HG03442 (cell line): ENCODE data around the gene TGFBR1.
"Not testable (repeated sequence)": the region's sequence is repeated elsewhere in the genome, so short reads cannot be mapped to it uniquely, and the experiment has no call there.

Source experiments
- ATAC-seq: cut with Tn5 transposase; IDR thresholded peaks from one replicate; pipeline ENCODE4 v1.9.1; 2021; ENCODE audit warnings: mild to moderate bottlenecking, moderate library complexity; ENCODE audit not compliant: unreplicated experiment

The TGFBR1 gene

DNA sequence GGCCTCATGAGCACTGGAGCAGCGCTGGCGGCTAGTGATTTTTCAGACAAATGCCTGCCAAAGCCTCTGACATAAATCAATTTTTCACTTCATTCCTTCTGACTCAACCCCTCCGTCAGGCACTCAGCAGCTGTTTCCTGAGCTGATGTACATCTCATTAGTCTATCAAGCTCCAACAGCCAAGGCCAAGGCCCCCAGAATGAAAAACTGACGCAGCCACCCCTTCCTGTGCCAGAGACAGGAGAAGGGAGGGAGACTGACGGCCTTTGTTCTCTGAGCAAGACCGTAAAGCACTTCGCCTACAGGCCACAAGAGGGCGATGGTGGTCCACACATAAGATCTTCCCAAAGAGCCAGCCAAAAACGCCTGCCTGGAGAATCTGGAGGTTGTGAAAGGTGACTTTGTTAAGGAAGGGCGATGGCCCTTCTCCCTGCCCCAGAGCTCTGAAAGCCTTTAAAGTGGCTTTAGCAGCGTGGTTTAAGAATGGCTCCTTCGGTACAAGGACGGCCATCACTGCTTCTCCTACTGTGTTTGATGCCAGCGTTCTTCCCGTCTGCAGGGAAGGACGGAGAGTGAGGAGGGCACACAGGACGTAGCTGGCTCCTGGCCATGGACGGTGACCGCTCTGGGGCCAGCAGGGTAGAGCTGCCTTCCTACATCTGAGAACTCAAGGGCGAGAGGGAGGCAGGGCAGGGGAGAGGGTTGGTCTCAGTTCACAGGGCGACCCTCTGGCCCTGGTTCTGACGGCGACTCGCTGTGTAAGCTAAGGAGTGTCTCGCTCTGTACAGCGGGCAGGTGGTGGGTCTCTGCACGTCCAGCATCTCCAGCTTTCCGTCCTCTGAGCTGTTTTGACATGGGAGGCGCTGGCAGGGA lies 79.8 kb downstream of the TGFBR1 start:
- peak; percentile 44 for ATAC-seq

DNA sequence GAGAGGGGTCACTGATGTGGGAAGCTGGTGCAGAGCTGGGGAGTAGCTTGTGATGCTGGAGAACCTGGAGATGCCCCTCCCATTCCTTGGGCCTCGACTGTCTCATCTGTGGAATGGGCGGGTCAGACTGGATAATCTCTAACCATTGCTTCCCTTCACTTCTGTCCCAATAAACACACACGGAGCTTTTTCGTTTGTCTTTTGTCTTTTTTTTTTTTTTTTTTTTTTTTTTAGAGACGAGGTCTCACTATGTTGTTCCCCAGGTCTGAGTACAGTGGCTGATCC lies 80.4 kb downstream of the TGFBR1 start:
- no peak for ATAC-seq

DNA sequence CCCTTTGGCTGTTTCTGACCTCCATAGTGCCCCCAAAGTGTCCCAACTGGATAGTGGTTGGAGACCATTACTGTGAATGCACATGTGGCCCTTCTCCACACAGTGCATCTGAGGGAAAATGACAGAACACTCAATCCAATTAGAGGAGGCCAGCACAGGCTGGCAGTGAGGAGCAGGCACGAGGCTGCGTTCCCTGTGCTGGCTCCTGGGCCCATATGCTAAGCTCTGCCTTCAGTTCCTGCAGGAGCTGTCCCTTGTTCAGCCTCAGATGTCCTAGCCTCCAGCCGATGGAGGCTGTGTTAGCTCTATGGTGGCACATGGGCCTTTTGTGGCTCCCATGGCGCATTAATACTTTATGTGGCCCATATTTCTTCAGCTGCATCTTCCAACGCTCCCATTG lies 81.0 kb downstream of the TGFBR1 start:
- ATAC-seq = no peak

DNA sequence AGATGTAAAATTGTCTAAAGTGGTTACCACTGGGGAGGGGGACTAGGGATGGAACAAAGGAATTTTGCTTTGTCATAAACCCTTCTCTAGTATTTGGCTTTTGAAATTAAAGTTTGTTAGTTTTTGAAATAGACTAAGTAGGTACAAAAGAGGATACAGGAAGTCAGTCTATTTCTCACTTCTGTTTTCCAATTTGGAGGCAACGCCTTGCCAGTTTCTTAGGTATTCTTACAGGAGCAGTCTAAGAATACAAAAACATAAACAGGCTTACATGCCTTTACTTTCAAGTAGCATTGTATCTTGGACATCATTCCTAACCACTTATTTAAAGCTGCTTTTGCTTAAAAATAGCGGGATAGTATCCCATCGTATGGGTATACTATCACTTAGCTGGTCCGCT lies 82.4 kb downstream of the TGFBR1 start:
- no peak for ATAC-seq

DNA sequence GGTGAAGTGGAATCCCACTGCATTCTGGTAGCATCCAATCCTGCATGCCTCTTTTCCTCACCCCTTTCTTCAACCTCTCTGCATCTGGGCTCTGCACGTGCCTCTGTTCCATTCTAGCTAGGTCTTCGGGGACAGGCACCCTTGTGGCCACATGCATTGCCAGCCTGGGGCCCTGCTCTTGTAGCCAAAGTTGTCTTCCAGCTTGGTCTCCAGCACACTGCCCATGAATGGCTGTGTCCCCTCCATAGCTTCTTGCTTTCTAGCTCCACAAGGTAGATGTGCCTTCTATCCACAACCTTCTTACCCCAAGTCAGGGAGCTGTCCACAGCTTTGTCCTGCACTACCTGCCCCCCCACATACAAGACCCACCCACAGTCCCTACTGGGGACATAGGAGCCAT lies 84.3 kb downstream of the TGFBR1 start:
- ATAC-seq = no peak

DNA sequence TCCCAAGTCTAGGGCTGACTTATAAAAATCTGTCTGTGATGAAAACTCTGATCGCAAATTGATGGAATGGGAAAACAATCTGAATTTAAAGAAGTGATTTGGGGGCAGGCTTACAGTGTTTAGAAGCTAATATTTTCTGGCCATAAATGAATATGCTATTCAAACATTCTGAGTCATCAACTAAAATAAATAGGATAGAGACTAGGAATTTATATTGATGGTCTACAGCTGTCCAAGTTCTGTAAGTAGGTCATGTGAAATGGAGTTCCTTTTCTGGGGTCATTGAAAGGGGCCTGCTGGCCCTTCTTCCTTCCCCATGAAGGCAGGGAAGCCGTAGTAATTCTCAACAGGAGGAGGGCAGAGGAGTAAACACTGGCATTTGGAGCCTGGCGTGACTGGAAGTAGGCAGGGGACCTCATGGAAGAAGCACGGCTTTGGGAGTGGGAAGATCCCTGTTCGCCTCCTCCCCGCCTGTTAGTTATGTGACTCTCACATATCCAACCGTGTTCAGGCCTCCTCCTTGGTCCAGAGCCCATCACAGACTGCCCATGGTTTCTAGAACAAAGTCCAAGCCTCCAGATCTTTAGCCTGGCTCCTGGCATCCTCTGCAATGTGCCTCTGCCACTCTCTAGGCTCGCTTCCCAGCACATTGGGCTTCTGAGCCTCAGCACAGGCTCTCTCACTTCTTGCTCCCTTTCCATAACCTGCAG lies 85.1 kb downstream of the TGFBR1 start:
- no peak for ATAC-seq

DNA sequence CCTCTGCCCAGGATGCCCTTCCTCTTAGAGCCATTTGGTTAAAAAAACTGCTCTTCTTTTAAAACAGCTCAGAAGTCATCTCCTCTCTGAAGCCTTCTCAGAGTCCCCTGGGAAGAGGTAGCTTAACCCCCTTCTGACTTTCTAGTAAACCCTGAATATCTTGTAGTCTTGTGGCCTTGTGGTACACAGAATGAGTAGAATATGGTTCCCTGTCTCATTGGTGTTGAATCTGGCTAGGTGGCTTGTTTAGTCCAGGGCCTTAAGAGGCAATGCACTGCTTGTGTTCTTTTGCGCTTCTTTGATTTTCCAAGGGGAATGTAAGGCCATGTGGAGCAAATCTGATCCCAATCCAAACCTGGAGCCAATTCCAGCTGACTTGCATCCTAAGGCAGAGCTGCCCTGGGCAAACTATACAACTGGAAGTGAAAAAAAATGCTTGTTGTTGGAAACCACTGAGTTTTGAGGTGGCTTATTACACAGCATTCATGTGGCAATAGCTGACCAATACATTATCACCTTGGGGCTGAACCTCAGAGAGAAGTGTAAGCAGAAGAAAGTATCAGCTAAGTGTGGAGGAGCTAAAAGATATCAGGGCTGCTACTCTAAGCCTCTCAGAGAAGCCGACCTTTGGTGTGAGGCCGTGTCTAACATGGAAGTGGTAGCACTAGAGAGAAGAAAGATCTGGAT lies 85.8 kb downstream of the TGFBR1 start:
- no peak for ATAC-seq

DNA sequence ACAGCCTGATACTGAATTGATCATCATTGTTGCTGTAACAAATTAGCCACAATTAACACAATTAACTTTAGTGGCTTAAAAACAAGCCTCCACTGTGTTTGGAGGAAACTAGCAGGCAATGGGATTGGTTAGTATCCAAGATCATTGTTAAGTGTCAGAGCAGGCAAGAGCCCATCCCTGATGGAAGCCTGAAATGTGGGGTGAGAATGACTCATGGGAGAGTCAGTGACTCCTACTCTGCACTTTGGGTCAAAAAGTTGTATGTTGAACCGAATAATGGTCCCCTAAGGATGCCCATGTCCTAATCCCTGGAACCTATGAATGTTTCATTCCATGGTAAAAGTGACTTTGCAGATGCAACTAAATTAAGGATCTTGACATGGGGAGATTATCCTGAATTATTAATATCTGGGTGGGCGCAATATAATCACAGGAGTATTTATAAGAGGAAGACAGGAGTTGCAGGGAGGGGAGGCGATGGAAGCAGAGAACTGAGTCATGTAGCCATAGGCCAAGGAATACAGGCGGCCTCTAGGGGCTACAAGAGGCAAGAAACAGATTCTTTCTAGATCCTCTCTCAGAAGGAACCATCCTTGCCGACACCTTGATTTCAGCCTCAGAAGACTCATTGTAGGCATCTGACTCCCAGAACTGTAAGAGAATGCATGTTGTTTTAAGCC lies 88.0 kb downstream of the TGFBR1 start:
- no peak for ATAC-seq

DNA sequence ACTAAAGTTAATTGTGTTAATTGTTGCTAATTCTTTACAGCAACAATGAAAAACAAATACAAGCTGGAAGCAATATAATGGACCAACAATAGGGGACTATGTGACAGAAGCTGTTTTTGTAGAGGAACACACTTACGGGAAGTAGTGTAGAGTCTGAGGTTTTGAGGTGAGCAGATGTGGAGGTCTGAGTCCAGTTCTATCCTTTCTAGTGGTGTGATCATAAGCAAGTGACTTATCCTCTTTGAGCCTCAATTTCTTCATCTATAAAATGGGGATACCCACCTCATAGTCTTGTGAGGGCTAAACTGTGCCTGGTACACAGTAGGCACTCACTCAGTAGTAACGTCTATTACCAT lies 88.5 kb downstream of the TGFBR1 start:
- ATAC-seq = no peak

DNA sequence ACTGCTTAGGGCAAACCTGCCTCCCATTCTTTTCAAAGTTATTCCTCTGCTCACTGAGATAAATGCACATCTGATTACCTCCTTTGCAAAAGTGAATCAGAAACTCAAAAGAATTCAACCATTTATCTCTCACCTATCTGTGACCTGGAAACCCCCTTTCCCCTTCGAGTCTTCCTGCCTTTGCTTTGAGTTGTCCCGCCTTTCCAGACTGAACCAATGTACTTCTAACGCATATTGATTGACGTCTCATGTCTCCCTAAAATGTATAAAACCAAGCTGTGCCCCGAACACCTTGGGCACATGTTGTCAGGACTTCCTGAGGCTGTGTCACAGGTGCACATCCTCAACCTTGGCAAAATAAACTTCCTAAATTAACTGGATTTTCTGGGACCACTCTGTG lies 91.6 kb downstream of the TGFBR1 start:
- not testable (repeated sequence) for ATAC-seq

DNA sequence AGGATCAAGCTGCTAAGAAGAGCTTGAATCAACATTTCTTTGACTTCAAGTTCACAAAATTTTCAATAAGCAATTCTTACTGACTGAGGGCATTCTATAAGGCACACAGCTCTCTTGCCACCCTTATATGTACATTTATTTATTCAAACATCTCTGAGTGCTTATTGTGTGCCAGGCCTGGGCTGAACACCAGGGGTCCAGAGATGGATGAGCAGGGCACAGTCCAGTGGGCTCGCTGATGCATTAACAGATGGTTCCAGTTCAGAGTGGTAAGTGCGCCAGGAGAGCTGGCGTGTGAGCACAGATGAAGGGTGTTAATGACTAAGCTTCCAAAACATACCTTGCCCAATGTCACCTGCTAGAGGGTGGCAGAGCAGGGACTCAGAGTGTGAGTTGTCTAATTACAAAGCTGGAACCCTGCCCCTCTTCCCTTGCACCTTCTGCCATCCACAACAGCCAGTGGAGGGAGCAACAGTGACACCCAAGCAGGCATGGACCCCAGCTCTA lies 92.3 kb downstream of the TGFBR1 start:
- ATAC-seq = no peak

DNA sequence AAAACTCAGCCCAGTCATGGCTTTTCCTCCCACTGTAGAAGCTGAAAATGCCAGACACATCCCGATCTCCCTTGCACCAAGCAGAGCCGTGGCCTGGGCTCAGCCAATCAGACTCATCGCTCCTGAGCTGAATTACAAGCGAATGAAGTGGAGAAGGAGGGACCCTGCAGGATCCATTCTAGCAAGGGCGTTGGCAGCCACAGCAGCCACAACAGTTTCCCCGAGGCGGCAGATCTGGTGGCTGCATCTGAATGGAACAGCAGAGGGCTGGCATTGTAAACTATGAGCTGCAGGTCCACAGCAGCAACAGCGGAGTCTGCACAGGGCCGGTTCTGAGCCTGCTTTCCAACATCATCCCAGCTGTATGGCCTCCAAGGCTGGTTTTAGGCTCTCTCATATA lies 93.1 kb downstream of the TGFBR1 start:
- no peak for ATAC-seq

DNA sequence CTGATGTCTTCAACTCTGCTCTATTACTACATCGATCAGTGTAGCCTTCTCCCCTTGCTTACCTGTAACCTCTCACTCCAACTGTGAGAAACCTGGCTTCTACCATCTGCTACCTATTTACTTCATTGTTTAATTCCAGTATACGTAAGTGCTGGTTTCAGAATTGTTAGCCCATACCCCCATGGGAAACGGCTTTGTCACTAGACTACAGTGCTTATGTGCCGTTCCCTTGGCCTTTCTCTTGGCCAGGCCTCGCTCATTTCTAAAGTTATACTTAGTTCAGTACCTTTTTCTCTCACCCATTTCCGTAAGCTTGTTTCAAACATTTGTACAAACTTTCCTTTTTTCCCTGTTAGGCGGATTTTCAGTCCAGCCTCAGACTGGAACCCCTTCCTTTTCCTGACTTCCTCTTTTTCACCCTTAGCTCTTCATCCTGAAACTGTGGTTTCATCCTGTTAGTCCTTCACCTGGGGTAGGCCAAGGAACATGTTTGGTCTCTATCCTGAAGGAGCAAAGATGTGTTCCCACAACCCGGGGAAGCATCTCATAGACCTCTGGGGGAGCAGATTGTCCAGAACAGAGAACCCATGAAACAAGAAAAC lies 95.1 kb downstream of the TGFBR1 start:
- ATAC-seq = no peak

DNA sequence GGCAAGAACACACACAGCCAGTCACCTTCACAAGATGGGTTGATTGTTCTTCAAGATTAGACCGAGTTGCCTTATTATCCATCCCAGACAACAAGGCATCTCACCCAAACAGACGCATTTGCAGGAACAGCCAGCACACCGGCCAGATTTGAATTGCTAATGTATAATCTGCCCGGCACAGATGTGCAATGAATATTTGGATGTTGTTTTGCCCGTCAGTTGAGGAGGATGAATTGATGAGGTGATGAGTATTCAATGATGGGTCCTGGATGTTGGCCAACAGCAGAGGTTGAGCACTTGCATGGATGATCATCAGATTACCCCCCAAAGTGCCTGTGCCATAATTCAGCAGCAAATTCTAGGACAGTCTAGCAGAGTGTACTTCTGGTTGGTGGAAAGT lies 96.7 kb downstream of the TGFBR1 start:
- ATAC-seq = no peak
